Measurements from ENCODE around the gene PEPD. TPM values are rescaled to one million over a fixed set of nuclear protein-coding genes. Genes with fewer than 3 reads are reported as not detected.

Gene PEPD
- total RNA-seq, 1 donor from 2014 or later = 112 TPM

DNA sequence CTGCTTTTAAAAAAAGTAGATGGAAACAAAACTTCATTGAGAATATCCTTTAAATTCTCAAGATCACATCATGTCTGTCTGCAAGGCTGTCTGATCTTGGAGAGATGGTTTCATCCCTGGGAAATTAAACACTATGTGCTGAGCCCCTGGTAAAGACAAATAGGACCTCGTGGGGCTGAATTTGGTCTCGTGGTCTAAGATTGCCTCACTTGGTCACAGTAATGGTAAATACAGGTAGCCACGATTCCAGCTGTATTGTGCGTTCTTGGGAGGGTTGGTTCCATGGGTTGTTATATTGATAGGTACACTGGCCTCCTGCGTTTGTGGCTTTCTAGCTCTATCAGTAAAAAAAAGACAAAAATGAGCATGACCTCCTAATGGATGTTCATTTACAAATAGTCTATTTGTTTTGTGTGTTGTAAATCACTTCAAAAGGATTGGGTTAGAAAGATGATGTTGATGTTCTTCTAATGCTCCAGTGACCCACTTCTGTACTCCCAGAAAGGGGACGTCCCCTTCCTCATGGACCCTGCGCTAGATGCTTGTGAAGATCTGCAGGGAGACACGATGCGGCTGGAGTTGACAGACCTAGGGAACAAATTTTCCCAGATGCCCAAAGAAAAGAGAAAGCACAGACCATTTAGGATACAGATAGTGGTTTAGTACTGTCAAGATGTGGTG, 146.3 kb downstream of the PEPD start:
- intact Hi-C loops (cut with DNase I) = loop anchor here (2.0 to 10.0 kb wide), 2 partner anchors 192 to 400 kb away; partner anchors contain the start of genes CEP89 and FAAP24
- peaks cover 0 to 19% of the 10 kb centered on the region in 2 donors for H3K4me1 ChIP-seq
- H3K36me3 ChIP-seq = peaks cover 5 to 11% of the 10 kb centered on the region in 2 donors
- peak overlapping the region; percentile 87 for H3K4me3 ChIP-seq
- peak in 1 of 2 donors; percentile 33 for DNase-seq (ENCODE audit: low spot score in 2 of 2)
- no peaks in the 10 kb centered on the region for H3K27me3 ChIP-seq
- no peaks in the 10 kb centered on the region for H3K9me3 ChIP-seq
- TF ChIP-seq, protein P1, sequence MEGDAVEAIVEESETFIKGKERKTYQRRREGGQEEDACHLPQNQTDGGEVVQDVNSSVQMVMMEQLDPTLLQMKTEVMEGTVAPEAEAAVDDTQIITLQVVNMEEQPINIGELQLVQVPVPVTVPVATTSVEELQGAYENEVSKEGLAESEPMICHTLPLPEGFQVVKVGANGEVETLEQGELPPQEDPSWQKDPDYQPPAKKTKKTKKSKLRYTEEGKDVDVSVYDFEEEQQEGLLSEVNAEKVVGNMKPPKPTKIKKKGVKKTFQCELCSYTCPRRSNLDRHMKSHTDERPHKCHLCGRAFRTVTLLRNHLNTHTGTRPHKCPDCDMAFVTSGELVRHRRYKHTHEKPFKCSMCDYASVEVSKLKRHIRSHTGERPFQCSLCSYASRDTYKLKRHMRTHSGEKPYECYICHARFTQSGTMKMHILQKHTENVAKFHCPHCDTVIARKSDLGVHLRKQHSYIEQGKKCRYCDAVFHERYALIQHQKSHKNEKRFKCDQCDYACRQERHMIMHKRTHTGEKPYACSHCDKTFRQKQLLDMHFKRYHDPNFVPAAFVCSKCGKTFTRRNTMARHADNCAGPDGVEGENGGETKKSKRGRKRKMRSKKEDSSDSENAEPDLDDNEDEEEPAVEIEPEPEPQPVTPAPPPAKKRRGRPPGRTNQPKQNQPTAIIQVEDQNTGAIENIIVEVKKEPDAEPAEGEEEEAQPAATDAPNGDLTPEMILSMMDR (IDR thresholded peaks at IDR 0.05) = no peak
- H3K27ac ChIP-seq = peak overlapping the region in 1 of 2 donors; percentile 37

DNA sequence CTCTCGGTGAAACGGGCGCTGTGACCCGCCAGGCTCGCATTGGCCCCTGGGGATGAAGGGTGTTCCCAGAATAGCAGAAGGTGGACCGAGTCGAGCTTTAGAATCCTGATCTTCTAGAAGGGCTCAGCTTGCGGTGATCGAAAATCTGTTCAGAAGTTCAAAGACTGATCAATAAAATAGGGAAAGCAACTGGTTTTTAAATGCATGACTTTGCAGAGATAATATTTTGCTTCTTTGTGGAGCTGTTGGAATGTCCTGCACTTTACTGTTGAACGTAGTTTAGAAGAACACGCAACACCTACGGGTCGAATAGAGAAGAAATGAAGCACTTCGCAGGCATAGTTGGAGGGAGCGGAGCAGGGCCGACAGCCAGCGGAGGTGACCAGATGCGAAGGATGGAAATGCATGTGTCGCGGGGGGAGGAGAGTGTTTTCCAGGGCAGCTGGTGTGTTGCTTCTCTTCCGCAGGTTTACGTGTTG, 147.3 kb downstream of the PEPD start:
- peak overlapping the region; percentile 96 to 97 for H3K27ac ChIP-seq
- H3K27me3 ChIP-seq = no peaks in the 10 kb centered on the region
- H3K9me3 ChIP-seq = no peaks in the 10 kb centered on the region
- peak overlapping the region; percentile 87 for H3K4me3 ChIP-seq
- TF ChIP-seq, protein P1 (IDR thresholded peaks at IDR 0.05) = no peak
- intact Hi-C loops (cut with DNase I) = loop anchor here (2.0 to 10.0 kb wide), 3 partner anchors 191 to 792 kb away; partner anchors contain the start of genes CEP89, FAAP24 and PDCD5
- H3K4me1 ChIP-seq = peaks cover 0 to 19% of the 10 kb centered on the region in 2 donors
- no peak for DNase-seq (ENCODE audit: low spot score in 2 of 2)
- peaks cover 1 to 3% of the 10 kb centered on the region in 2 donors for H3K36me3 ChIP-seq

DNA sequence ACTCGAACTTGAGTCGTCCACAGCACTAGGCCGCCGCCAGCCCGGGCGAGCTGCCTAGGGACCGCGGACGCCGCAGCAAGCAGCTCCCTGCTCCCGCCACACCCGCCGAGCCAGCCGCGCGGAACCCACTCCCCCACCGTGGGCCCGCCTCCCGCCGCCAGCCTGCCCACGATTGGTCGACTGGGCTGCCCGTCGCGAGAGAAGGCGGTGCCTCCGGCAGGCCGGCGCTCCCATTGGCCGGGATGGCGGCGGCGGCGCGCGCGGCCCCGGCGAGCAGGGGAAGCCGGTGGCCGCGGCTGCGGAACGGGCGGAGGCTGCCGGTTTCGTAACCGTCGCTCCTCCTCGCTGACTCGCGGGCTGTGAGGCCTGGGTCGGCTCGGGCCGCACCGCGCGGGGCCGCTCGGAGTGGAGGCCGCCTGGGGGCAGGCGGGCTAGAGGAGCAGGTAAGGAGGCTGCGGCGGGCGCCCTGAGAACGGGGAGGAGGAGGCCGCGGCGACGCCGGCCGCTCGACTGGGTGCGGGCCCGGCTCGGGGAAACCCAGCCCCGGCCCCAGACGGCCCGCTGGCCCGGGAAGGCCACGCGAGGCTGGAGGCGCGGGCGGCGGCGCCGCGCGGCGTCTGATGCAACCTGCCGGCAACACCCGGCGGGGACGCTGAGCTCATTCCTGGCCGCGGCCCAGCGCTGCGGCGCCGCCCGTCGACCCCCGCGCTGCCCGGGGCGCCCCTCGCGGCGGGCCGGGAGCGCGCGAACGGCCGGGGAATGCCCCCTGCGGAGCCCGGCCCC, 147.9 kb downstream of the PEPD start, which contains the start of gene CEBPG:
TSS of gene CEBPG (plus strand) at position 257 of the 783 bp plus-strand sequence. CDS start 5,531 bp downstream, outside the sequence.
- intact Hi-C loops (cut with DNase I) = loop anchor here (1.0 to 10.0 kb wide), 6 partner anchors 71 to 791 kb away; partner anchors contain the start of genes CEBPA, CEP89, FAAP24 and PDCD5
- peak within 1 kb of the TSS; percentile 96 to 97 for H3K27ac ChIP-seq
- H3K27me3 ChIP-seq = no peaks in the 10 kb centered on the region
- H3K4me3 ChIP-seq = peak within 1 kb of the TSS; percentile 87
- H3K36me3 ChIP-seq = no peaks in the 10 kb centered on the region
- DNase-seq (ENCODE audit: low spot score in 2 of 2) = peak; percentile 62 to 96
- peaks cover 0 to 19% of the 10 kb centered on the region in 2 donors for H3K4me1 ChIP-seq
- TF ChIP-seq, protein P1 (IDR thresholded peaks at IDR 0.05) = peak in 1 of 3 experiments; percentile 28
- H3K9me3 ChIP-seq = no peaks in the 10 kb centered on the region

DNA sequence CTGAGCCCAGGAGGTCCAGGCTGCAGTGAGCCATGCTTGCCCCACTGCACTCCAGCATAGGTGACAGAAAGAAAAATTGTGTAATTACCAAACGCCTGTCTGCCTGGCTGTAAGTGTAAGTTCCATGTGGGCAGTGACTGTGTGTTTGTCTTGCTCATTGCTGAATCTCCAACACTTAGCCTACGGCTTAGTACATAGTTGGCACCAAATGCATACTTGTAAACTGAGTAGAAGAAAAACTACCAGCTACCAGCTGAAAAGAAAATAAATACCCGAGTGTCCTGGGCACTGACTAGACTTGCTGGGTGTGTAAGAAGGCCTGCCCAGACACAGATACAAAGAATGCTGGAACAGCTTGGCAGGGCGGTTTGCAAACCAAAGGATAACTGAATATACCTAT, 150.8 kb downstream of the PEPD start:
- Histone ChIP-seq H3K4me1 (peaks cover 0 to 12% of the 10 kb centered on the region in 2 donors), H3K4me3 (no peak overlapping the region), H3K36me3 (no peaks in the 10 kb centered on the region), H3K27ac (no peak overlapping the region), H3K27me3 (no peaks in the 10 kb centered on the region), H3K9me3 (no peaks in the 10 kb centered on the region)
- TF ChIP-seq, protein P1 (IDR thresholded peaks at IDR 0.05) = no peak
- no peak for DNase-seq (ENCODE audit: low spot score in 2 of 2)
- intact Hi-C loops (cut with DNase I) = loop anchor here (5.0 to 10.0 kb wide), 2 partner anchors 396 to 788 kb away; partner anchors contain the start of genes CEP89, FAAP24 and PDCD5

DNA sequence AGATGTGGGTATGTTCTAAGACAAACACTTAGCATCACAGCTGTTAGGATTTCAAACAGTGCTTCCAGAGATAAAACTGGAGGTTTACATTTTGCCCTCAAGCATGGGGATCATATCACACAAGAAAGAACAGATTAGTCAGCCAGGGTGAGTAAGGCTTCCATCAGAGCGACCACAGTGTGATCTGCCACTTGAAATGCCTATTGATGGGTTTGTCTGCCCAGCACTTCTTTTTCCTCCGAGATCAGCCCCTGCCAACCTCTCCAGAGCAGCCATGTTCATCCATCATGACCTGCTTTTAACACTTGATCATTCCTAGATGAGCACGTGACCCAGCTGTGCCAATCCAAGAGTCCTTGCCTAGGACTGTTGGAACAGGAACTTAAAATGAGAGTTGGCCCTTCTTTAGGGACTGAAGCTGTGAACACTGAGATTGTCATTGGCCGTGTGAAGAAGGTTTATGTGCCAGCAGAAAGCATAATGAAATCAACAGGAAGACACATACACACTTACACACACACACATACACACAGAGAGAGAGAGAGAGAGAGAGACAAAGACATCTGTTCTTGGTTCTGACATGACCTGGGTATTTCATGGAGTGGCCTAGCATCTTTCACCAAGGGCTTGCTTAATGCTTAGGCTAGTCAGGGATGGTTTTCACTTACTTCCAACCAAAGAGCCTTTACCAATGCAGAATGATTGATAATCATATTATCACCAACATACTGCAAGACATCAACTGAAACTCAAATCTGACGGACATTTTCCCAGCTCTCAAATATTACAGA, 153.3 kb downstream of the PEPD start:
- H3K9me3 ChIP-seq = no peaks in the 10 kb centered on the region
- H3K27me3 ChIP-seq = no peaks in the 10 kb centered on the region
- no peaks in the 10 kb centered on the region for H3K4me1 ChIP-seq
- intact Hi-C loops (cut with DNase I) = no loop called here
- H3K4me3 ChIP-seq = no peak overlapping the region
- H3K27ac ChIP-seq = no peak overlapping the region
- no peak for DNase-seq (ENCODE audit: low spot score in 2 of 2)
- TF ChIP-seq, protein P1 (IDR thresholded peaks at IDR 0.05) = no peak
- H3K36me3 ChIP-seq = no peaks in the 10 kb centered on the region
